ENCODE data around the gene HSBP1. TPM values are rescaled to one million over a fixed set of nuclear protein-coding genes. Genes with fewer than 3 reads are reported as not detected.

Gene HSBP1
- total and polyA plus RNA-seq, 9 of the 15 experiments (the other 6 are each of a cell fraction or from before 2014, with no cell fraction given), result 84.9 to 677 (median 204) TPM

GRCh38 chr16:83840060-83840617 is 32.4 kb downstream of the HSBP1 start:
- Histone ChIP-seq H3K27me3 (ENCODE audit: control insufficient read depth in 2 of 2, insufficient read depth in 2 of 2, low read length in 2 of 2) (peaks cover 38 to 40% of the 10 kb centered on the region in 2 experiments), H2AFZ (ENCODE audit: low read depth, low read length) (no peak overlapping the region), H3K79me2 (ENCODE audit: control insufficient read depth, insufficient read depth, low read length) (no peaks in the 10 kb centered on the region), H3K9ac (ENCODE audit: insufficient read depth in 1 of 2, low read depth in 2 of 2, low read length in 2 of 2) (no peak overlapping the region), H3K27ac (ENCODE audit: extremely low read depth, low read depth, low read length) (no peak overlapping the region), H3K9me3 (replicated peaks; ENCODE audit: control insufficient read depth, insufficient read depth, low read depth, low read length) (0 out of 2 replicates have a peak, but pooled peaks cover 4% of the 10 kb centered on the region), H4K20me1 (replicated peaks; ENCODE audit: control insufficient read depth, insufficient read depth, low read length) (no peaks in the 10 kb centered on the region), H3K4me3 (no peak overlapping the region), H3K4me1 (replicated peaks in 1 of 2; ENCODE audit: control insufficient read depth in 2 of 2, insufficient read depth in 2 of 2, low read length in 2 of 2) (peaks cover 0 to 12% of the 10 kb centered on the region in 2 experiments; a peak in 3 of 5 replicates), H3K9me1 (ENCODE audit: control insufficient read depth, insufficient read depth, low read length) (no peaks in the 10 kb centered on the region), H3K4me2 (ENCODE audit: insufficient read depth, low read length) (no peak overlapping the region), H3K36me3 (ENCODE audit: control insufficient read depth, insufficient read depth, low read length) (no peaks in the 10 kb centered on the region)
- FAIRE-seq, result no peak
- 2% methylated on average over 4 of the region's 4 CpGs for WGBS (ENCODE audit: insufficient coverage, low coverage, missing lambda C conversion rate)
- ChIA-PET CTCF (ENCODE audit: low intra/inter-chr PET ratio) (no interaction called here), POLR2A (no interaction called here)
- TF ChIP-seq CBX2 (IDR thresholded peaks at IDR 0.05; ENCODE audit: insufficient read depth, low read length, poor library complexity, severe bottlenecking), result no peak
- TF ChIP-seq U2AF2 (optimal IDR thresholded peaks at IDR 0.05; ENCODE audit: low read depth, low read length), result no peak
- no peak for TF ChIP-seq SIN3A (IDR thresholded peaks at IDR 0.05; ENCODE audit: borderline replicate concordance in 2 of 2, control insufficient read depth in 1 of 2, low read depth in 2 of 2, low read length in 2 of 2)
- no peak for TF ChIP-seq FOXP1 (CRISPR knock-in tag; IDR thresholded peaks at IDR 0.05)
- TF ChIP-seq GTF2E2 (tag; IDR thresholded peaks at IDR 0.05), result no peak
- no peak for TF ChIP-seq TEAD1 (CRISPR knock-in tag; IDR thresholded peaks at IDR 0.05)
- TF ChIP-seq ATF1 (CRISPR knock-in tag; IDR thresholded peaks at IDR 0.05), result no peak
- TF ChIP-seq ATF1 (tag; IDR thresholded peaks at IDR 0.05), result no peak
- no peak for TF ChIP-seq KLF1 (tag; IDR thresholded peaks at IDR 0.05)
- TF ChIP-seq MXI1 (IDR thresholded peaks at IDR 0.05; ENCODE audit: low read depth, low read length), result no peak
- TF ChIP-seq E4F1 (CRISPR knock-in tag; IDR thresholded peaks at IDR 0.05; ENCODE audit: borderline replicate concordance), result no peak
- TF ChIP-seq ATF4 (CRISPR knock-in tag; IDR thresholded peaks at IDR 0.05), result no peak
- TF ChIP-seq ETV1 (tag; conservative IDR thresholded peaks at IDR 0.05; ENCODE audit: low read depth), result no peak
- no peak for TF ChIP-seq RB1 (IDR thresholded peaks at IDR 0.05; ENCODE audit: low read depth)
- TF ChIP-seq CHD2 (IDR thresholded peaks at IDR 0.05; ENCODE audit: low read depth, low read length), result no peak
- TF ChIP-seq ZC3H11A (IDR thresholded peaks at IDR 0.05; ENCODE audit: low read depth, low read length), result no peak
- no peak for TF ChIP-seq TGIF2 (CRISPR knock-in tag; IDR thresholded peaks at IDR 0.05)
- no peak for TF ChIP-seq ZNF324 (CRISPR knock-in tag; IDR thresholded peaks at IDR 0.05)
- no peak for TF ChIP-seq RNF219 (CRISPR knock-in tag; IDR thresholded peaks at IDR 0.05)
- TF ChIP-seq RFX7 (CRISPR knock-in tag; IDR thresholded peaks at IDR 0.05), result no peak
- ATAC-seq, result no peak
- in situ Hi-C loops (cut with MboI) (no loop called here), intact Hi-C loops (cut with micrococcal nuclease) (no loop called here)
- DNase-seq (ENCODE audit: extremely low read depth in 1 of 4, low spot score in 3 of 4), result no peak
- BruUV-seq (replicated peaks), result no TSS peak

All from K562 (cell line).